GM12878 (cell line): ENCODE measurements around the gene GCNT3. TPM values are rescaled to one million over a fixed set of nuclear protein-coding genes. Genes with fewer than 3 reads are reported as not detected.

Experiments used
- ATAC-seq: fragments of 200-7000 bp; cut with Tn5 transposase; 3 replicates; pipeline ENCODE4 v1.9.1; 2020; ENCODE audit warnings: mild to moderate bottlenecking, moderate library complexity
- BruUV-seq: library from RNA; stranded (reverse); fragments of 400-500 nt; replicated peaks from 2 replicates; lab custom pipeline; 2021; lab: Mats Ljungman, UMichigan
- CTCF ChIA-PET: fragments of 300-600 bp; sonication (Branson Sonifier 250); formaldehyde crosslinking; extraction: SDS; loops from one replicate; lab custom pipeline; 2021; ENCODE audit warnings: inconsistent platforms; lab: Yijun Ruan, JAX
- POLR2A ChIA-PET: fragments of 350-600 bp; formaldehyde crosslinking; extraction: SDS; loops from one replicate; lab custom pipeline; 2021; ENCODE audit warnings: inconsistent platforms; lab: Charles Lee
- RAD21 ChIA-PET: fragments of 300-600 bp; sonication (Branson Sonifier 250); formaldehyde crosslinking; loops from one replicate; lab custom pipeline; 2023; ENCODE audit warnings: antibody characterized with exemption; ENCODE audit not compliant: unreplicated experiment; lab: Charles Lee
- SMC1A ChIA-PET: fragments of 300-600 bp; sonication (Branson Sonifier 250); formaldehyde crosslinking; loops from one replicate; lab custom pipeline; 2023; ENCODE audit not compliant: unreplicated experiment, uncharacterized antibody; lab: Charles Lee
- DNase-seq: peaks from one replicate; pipeline ENCODE4 v3.0.0-alpha.2; 2011; ENCODE audit warnings: low read depth, low spot score
- FAIRE-seq: peaks from 3 replicates; lab custom pipeline; 2011; peaks lifted over from hg19 to GRCh38; lab: Jason Lieb, UNC
- H2AFZ ChIP-seq: 2 replicates; pipeline ENCODE4 v1.6.0; 2011; ENCODE audit warnings: low read depth, low read length, control low read depth; ENCODE audit not compliant: control insufficient read depth
- H3K27ac ChIP-seq: 2 replicates; pipeline ENCODE4 v1.5.1; 2011; ENCODE audit warnings: control low read depth; ENCODE audit not compliant: control insufficient read depth, insufficient read depth
- H3K27me3 ChIP-seq, 2 experiments: replicated peaks in 1 of 2; 2 replicates each; pipeline versions ENCODE4 v1.6.0 to v1.6.1; 2011; ENCODE audit warnings: low read length in 1 of 2; ENCODE audit not compliant: control insufficient read depth in 2 of 2, insufficient read depth in 2 of 2
- H3K36me3 ChIP-seq, 2 experiments: 2 replicates each; pipeline ENCODE4 v1.5.1; 2011; ENCODE audit warnings: low read length in 1 of 2; ENCODE audit not compliant: control insufficient read depth in 2 of 2, insufficient read depth in 2 of 2
- H3K4me1 ChIP-seq: 2 replicates; pipeline ENCODE4 v1.6.1; 2011; ENCODE audit warnings: mild to moderate bottlenecking, low read length, moderate library complexity, mixed read lengths; ENCODE audit not compliant: control insufficient read depth, insufficient read depth
- H3K4me2 ChIP-seq: 2 replicates; pipeline ENCODE4 v1.6.0; 2011; ENCODE audit warnings: control low read depth; ENCODE audit not compliant: control insufficient read depth, insufficient read depth
- H3K4me3 ChIP-seq: fragments of 200-600 bp; sonication (generic); 2 replicates; pipeline ENCODE4 v1.5.1; 2016
- H3K79me2 ChIP-seq: 2 replicates; pipeline ENCODE4 v1.6.0; 2011; ENCODE audit warnings: low read length; ENCODE audit not compliant: control insufficient read depth, insufficient read depth
- H3K9ac ChIP-seq: 2 replicates; pipeline ENCODE4 v1.8.0; 2011; ENCODE audit warnings: low read length, control low read depth, mixed read lengths; ENCODE audit not compliant: control insufficient read depth, insufficient read depth
- H3K9me3 ChIP-seq: replicated peaks from 3 replicates; pipeline ENCODE4 v1.5.1; 2011; ENCODE audit warnings: mild to moderate bottlenecking, low read length; ENCODE audit not compliant: control insufficient read depth, insufficient read depth
- H4K20me1 ChIP-seq: 2 replicates; pipeline ENCODE4 v1.6.0; 2011; ENCODE audit not compliant: control insufficient read depth, insufficient read depth
- CHD1 ChIP-seq: IDR thresholded peaks from 2 replicates; pipeline ENCODE4 v1.6.1; 2012; ENCODE audit warnings: low read depth, low read length, improper control_type of control experiment
- CREM ChIP-seq: IDR thresholded peaks from 2 replicates; pipeline ENCODE4 v1.6.1; 2014; ENCODE audit warnings: antibody characterized with exemption, low read depth
- EGR1 ChIP-seq, 2 experiments: IDR thresholded peaks; 1 replicate in 1 of 2; 2 replicates in 1 of 2; pipeline ENCODE4 v1.6.1; 2011 to 2012; ENCODE audit warnings: low read depth in 2 of 2, low read length in 2 of 2, borderline replicate concordance in 1 of 2, mild to moderate bottlenecking in 1 of 2, moderate library complexity in 1 of 2
- ETV6 ChIP-seq, 2 experiments: fragments of 450-650 bp in 1 of 2; IDR thresholded peaks in 1 of 2; conservative IDR thresholded peaks in 1 of 2; 2 replicates each; pipeline ENCODE4 v1.6.1; 2014; ENCODE audit warnings: antibody characterized with exemption in 1 of 2, borderline replicate concordance in 1 of 2, low read depth in 1 of 2, mild to moderate bottlenecking in 1 of 2, moderate library complexity in 1 of 2
- KDM1A ChIP-seq: fragments of 200-600 bp; sonication (generic); IDR thresholded peaks from 2 replicates; pipeline ENCODE4 v1.6.1; 2016; ENCODE audit warnings: borderline replicate concordance
- MTA3 ChIP-seq: IDR thresholded peaks from 2 replicates; pipeline ENCODE4 v1.6.1; 2012; ENCODE audit warnings: low read length, inconsistent platforms, borderline replicate concordance
- MXI1 ChIP-seq: fragments of 150-350 bp; IDR thresholded peaks from 2 replicates; pipeline ENCODE4 v1.6.1; 2011; ENCODE audit warnings: low read depth, mild to moderate bottlenecking, inconsistent platforms, low read length, improper control_type of control experiment
- NFYB ChIP-seq: IDR thresholded peaks from 2 replicates; pipeline ENCODE4 v1.6.1; 2011; ENCODE audit warnings: low read depth, mild to moderate bottlenecking, low read length, improper control_type of control experiment, moderate library complexity; ENCODE audit not compliant: insufficient read depth
- PML ChIP-seq: IDR thresholded peaks from 2 replicates; pipeline ENCODE4 v1.6.1; 2012; ENCODE audit warnings: low read length, inconsistent platforms
- RCOR1 ChIP-seq: conservative IDR thresholded peaks from 2 replicates; pipeline ENCODE4 v1.6.1; 2012; ENCODE audit warnings: low read depth, low read length, improper control_type of control experiment
- SMC3 ChIP-seq: IDR thresholded peaks from 2 replicates; pipeline ENCODE4 v1.6.1; 2011; ENCODE audit warnings: low read length, improper control_type of control experiment, borderline replicate concordance
- SUZ12 ChIP-seq: fragments of 200-600 bp; sonication (generic); IDR thresholded peaks from one replicate; pipeline ENCODE4 v1.6.1; 2018; ENCODE audit warnings: antibody characterized with exemption, mild to moderate bottlenecking; ENCODE audit not compliant: unreplicated experiment
- WGBS: methylation state at CpG from one replicate; pipeline ENCODE4 v1.1.6; 2016; ENCODE audit warnings: low lambda C conversion rate; ENCODE audit not compliant: insufficient replicate concordance, insufficient coverage; ENCODE audit errors: missing lambda C conversion rate; 5-methylcytosine and 5-hydroxymethylcytosine counted together
- in situ Hi-C: fragments of 300-500 bp; cut with MboI; formaldehyde crosslinking; loops from 9 replicates; pipeline ENCODE4 v1.14.3; 2018; ENCODE audit warnings: mixed read lengths
- intact Hi-C: fragments of 100-400 bp; cut with micrococcal nuclease; formaldehyde crosslinking; loops from one replicate; pipeline ENCODE4 v1.14.2; 2022; ENCODE audit not compliant: unreplicated experiment
- polyA plus RNA-seq, 11 experiments: library from polyadenylated mRNA; depleted of rRNA in 4 of 11; unstranded in 6 of 11; stranded (reverse) in 5 of 11; fragments of >200 nt; fragmentation: Nextera tagmentation in 4 of 11; fragmentation: Illumina TruSeq in 1 of 11; extraction: Ambion mirVana in 4 of 11; extraction: Trizol in 1 of 11; gene quantifications; 1 replicate in 1 of 11; 2 replicates in 10 of 11; pipeline versions ENCODE4 v1.2.1 to v1.2.3, GENCODE V29; 2011 to 2016; ENCODE audit warnings: inconsistent platforms in 2 of 11, missing spikeins in 2 of 11, low read depth in 1 of 11
- total RNA-seq, 4 experiments: library from RNA; depleted of rRNA in 3 of 4; stranded (reverse); fragments of >200 nt in 3 of 4; fragmentation: Illumina TruSeq in 1 of 4; extraction: Trizol in 1 of 4; gene quantifications; 2 replicates each; pipeline versions ENCODE4 v1.2.1 to v1.2.3, GENCODE V29; 2013 to 2021
- TF ChIP-seq, protein P1 (sequence below): IDR thresholded peaks from 2 replicates; pipeline ENCODE4 v1.6.1; 2012; ENCODE audit warnings: low read depth, low read length, improper control_type of control experiment
- TF ChIP-seq, protein P2 (sequence below): IDR thresholded peaks from 2 replicates; pipeline ENCODE4 v1.6.1; 2011; ENCODE audit warnings: mild to moderate bottlenecking, low read depth, low read length, moderate library complexity; ENCODE audit not compliant: insufficient replicate concordance

Gene GCNT3
- total and polyA plus RNA-seq, 10 of the 15 experiments (the other 5 are each of a cell fraction or from before 2014, with no cell fraction given) = 0.03 to 0.53 (median 0.25) TPM; not detected in 2

DNA sequence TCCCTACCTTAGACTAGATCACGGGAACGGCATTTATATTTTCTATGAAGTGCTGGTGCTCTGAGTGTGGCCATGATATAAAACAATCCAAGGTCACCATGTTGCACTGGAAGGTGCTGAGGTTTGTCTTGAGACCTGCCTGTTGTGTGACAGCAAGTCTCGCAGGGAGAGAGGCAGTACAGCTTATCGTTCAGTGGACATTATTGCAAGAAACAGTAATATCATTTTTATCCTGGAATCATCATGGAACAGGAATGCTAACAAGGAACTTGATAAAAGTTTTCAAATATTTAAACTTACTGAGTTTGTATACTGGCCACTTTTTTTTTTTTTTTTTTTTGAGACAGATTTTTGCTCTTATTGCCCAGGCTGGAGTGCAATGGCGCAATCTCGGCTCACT, 40.0 kb upstream of the GCNT3 start:
- no peak for TF ChIP-seq ETV6 (conservative IDR thresholded peaks at IDR 0.05 in 1 of 2, IDR thresholded peaks at IDR 0.05 in 1 of 2; ENCODE audit: borderline replicate concordance in 1 of 2, low read depth in 1 of 2)
- no peak for TF ChIP-seq PML
- no peak for TF ChIP-seq MTA3
- TF ChIP-seq, protein P1, sequence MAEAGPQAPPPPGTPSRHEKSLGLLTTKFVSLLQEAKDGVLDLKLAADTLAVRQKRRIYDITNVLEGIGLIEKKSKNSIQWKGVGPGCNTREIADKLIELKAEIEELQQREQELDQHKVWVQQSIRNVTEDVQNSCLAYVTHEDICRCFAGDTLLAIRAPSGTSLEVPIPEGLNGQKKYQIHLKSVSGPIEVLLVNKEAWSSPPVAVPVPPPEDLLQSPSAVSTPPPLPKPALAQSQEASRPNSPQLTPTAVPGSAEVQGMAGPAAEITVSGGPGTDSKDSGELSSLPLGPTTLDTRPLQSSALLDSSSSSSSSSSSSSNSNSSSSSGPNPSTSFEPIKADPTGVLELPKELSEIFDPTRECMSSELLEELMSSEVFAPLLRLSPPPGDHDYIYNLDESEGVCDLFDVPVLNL = no peak
- no peaks in the 10 kb centered on the region for H3K9me3 ChIP-seq
- no peaks in the 10 kb centered on the region for H3K79me2 ChIP-seq
- no peaks in the 10 kb centered on the region for H3K4me1 ChIP-seq
- in situ Hi-C loops = no loop called here
- intact Hi-C loops = no loop called here
- H3K36me3 ChIP-seq = no peaks in the 10 kb centered on the region
- H2AFZ ChIP-seq = no peak overlapping the region
- FAIRE-seq (no peak), DNase-seq (no peak), ATAC-seq (no peak)
- ChIA-PET POLR2A (no interaction called here), CTCF (no interaction called here), SMC1A (interaction anchor here (1.1 kb wide), 1 partner anchor 10 kb away, joined by 3 read pairs; no protein-coding TSS in a partner anchor), RAD21 (no interaction called here)
- no peaks in the 10 kb centered on the region for H4K20me1 ChIP-seq
- no peak overlapping the region for H3K4me2 ChIP-seq
- BruUV-seq = no TSS peak
- H3K27ac ChIP-seq = no peak overlapping the region
- no peaks in the 10 kb centered on the region for H3K27me3 ChIP-seq
- H3K4me3 ChIP-seq = no peak overlapping the region
- WGBS = over 99% methylated on average over 6 of the region's 6 CpGs
- H3K9ac ChIP-seq = no peak overlapping the region

GRCh38 chr15:59583088-59583487, 28.5 kb upstream of the GCNT3 start:
- no peaks in the 10 kb centered on the region; a peak in 1 of 4 replicates for H3K27me3 ChIP-seq
- FAIRE-seq = no peak
- in situ Hi-C loops = no loop called here
- H3K9me3 ChIP-seq = no peaks in the 10 kb centered on the region
- RAD21 ChIA-PET = no interaction called here
- no peaks in the 10 kb centered on the region for H3K36me3 ChIP-seq
- TF ChIP-seq KDM1A (no peak), MXI1 (no peak), SUZ12 (no peak), SMC3 (no peak), RCOR1 (no peak), CHD1 (no peak), NFYB (no peak), CREM (no peak), EGR1 (IDR thresholded peaks at IDR 0.05; ENCODE audit: borderline replicate concordance in 1 of 2, low read depth in 2 of 2, low read length in 2 of 2) (no peak)
- TF ChIP-seq, protein P2, sequence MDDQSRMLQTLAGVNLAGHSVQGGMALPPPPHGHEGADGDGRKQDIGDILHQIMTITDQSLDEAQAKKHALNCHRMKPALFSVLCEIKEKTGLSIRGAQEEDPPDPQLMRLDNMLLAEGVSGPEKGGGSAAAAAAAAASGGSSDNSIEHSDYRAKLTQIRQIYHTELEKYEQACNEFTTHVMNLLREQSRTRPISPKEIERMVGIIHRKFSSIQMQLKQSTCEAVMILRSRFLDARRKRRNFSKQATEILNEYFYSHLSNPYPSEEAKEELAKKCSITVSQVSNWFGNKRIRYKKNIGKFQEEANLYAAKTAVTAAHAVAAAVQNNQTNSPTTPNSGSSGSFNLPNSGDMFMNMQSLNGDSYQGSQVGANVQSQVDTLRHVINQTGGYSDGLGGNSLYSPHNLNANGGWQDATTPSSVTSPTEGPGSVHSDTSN = no peak
- TF ChIP-seq, protein P1 = no peak
- H2AFZ ChIP-seq = no peak overlapping the region
- no peaks in the 10 kb centered on the region for H4K20me1 ChIP-seq
- no peak overlapping the region for H3K4me3 ChIP-seq
- H3K9ac ChIP-seq = no peak overlapping the region
- BruUV-seq = no TSS peak
- intact Hi-C loops = no loop called here
- no peak overlapping the region for H3K4me2 ChIP-seq
- CTCF ChIA-PET = no interaction called here
- ATAC-seq = no peak
- 7% methylated on average over 3 of the region's 3 CpGs for WGBS
- H3K27ac ChIP-seq = no peak overlapping the region
- POLR2A ChIA-PET = no interaction called here
- SMC1A ChIA-PET = no interaction called here
- no peak for DNase-seq
- no peaks in the 10 kb centered on the region for H3K79me2 ChIP-seq
- no peaks in the 10 kb centered on the region for H3K4me1 ChIP-seq
